NOMO-1 treated with DMSO at 0.1 percent for 48 hours (cell line): ENCODE results near the gene C1QTNF7.

Experiments
- DNase-seq: peaks from one replicate; lab custom pipeline; 2025; ENCODE audit not compliant: unreplicated experiment; lab: John Stamatoyannopoulos, UW

Gene C1QTNF7

DNA sequence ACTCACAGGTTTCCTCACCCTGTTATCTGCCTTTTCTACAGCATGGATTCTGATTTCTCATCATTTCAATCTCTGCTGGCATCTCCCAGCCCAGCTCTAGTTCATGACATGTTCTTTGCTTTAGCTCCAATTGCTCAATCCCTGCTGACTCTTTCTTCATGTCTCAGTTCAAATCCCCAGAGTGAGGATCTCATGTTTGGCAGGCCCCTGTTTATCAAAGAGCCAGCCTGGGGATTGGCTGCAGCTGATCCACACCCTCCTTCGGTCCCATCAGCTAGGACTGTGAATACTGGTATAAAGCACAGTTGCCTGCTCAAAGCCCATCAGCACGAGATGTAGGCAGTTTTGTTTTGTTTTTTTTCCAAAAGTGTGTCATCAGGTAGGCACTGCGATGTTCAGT, 27.5 kb downstream of the C1QTNF7 start:
- DNase-seq: peak; percentile 30

GRCh38 chr4:15457406-15458201, 29.8 kb downstream of the C1QTNF7 start:
- DNase-seq: peak; percentile 84

- no peak for DNase-seq
Observed at GRCh38 chr4:15458616-15459015, 30.8 kb downstream of the C1QTNF7 start.

DNA sequence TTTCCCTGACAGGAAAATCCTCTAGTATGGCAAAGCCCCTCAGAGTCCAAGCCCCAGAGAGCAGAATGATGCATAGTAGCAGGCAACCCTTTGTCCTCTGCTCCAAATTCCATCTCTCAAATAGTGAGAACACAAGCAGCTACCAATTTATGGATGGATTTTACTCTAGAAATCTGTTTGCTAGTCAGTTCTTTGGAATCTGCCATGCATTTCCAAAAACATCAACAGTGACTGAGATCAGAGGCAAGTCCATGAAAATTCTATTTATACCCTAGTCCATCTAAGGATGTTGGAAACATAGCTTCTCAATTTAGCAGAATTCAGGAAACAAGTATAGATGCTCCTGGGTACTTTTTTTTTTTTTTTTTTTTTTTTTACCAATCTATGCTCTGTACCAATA, 31.9 kb downstream of the C1QTNF7 start:
- no peak for DNase-seq

GRCh38 chr4:15466596-15466995, 38.8 kb downstream of the C1QTNF7 start:
- DNase-seq: no peak

DNA sequence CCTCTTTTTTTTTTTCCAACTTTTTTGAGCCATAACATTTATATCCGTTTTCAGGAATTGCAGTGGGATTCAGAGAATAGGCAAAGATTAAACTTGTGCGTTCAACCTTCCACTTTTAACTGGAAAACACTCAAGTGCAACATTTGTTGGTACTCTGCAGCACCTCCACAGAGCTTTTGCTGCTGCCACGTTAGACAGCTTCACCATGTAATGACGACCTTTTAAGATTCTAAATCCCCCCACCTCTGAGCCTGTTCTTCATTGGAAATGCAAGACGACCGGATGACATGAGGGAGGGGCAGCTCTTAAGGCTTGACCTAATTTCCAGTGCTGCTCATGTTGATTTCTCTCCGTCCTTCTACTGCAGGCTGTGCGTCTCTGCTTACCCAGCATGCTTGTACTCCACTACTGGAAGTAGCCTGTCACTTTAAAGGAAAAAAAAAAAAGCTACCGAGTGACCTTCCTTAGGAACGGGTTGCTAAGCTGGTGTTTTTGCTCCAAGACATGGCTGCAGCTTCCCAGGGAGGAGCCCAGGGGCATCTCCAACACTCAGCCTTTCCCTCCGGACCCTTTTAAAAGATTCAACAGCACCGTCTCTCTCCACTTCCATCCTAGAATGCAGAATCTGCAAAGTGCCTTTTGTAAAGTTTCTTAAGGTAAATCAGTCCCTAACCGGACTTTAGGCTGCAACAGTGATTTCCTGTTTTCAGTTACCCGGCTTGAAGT, 41.7 kb downstream of the C1QTNF7 start, which contains the start of gene CC2D2A:
Gene CC2D2A (plus strand): TSS at position 481 of the 726 bp plus-strand sequence. CDS start 6,051 bp downstream, outside the sequence.
- peak; percentile 57 for DNase-seq

DNA sequence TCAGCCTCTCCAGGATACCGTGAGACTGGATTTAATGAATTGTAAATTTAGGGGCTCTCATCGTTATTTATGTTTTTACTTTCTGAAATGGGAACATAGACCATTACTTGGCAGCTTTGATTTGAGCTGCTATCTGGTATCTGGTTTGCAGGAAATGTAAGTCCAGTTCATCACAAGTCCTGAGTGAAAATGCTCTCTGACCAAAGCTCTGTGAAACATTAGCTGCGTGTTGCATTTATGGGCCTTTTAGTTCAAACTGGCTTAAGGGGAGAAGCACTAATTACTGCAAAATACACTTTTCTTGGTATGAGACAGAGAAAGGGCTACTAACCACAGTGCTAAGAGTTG, 42.3 kb downstream of the C1QTNF7 start:
- DNase-seq: no peak

DNA sequence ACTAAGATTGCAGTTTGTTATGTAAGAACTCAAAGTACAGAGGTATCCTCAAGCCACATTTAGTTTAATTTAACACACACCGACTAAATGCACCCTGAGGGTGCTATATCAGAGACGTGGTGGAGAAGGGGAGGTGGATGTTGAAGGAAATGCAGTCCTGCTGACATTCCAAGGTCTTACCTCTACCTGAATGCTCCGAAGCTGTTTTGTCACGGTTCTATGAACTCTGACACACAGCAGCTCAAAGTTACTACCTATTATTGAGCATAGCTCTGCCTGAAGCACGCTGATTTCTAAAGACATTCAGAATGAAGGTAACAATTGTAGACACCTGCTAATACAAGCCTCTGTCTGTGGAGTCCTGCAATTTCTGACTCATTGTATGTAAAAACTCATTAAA, 48.6 kb downstream of the C1QTNF7 start:
- DNase-seq: no peak

- no peak for DNase-seq
Observed at GRCh38 chr4:15478724-15479088, 50.9 kb downstream of the C1QTNF7 start.

- DNase-seq: peak; percentile 13
Observed at GRCh38 chr4:15479089-15479912, 51.5 kb downstream of the C1QTNF7 start.

GRCh38 chr4:15479913-15480185, 52.0 kb downstream of the C1QTNF7 start:
- DNase-seq: no peak

GRCh38 chr4:15481961-15482745, 54.3 kb downstream of the C1QTNF7 start:
- DNase-seq: no peak

DNA sequence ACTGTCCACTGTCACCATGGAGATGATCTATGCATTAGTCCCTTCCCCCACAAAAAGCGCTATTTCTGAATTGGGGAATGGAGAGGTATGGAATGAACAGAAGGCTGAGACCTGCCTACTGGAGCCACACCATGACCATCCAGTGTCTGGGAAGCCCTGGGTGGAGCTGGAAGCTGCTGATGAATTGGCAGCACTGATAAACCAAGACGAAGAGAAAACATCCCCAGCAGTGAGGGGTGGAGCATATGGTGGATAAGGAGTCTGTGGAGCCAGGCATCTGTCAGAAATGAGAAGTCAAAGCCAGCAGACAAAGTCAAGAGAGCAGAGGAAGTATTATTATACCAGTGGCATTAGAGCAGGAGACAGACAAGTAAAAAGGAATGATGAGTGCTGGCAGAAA, 55.0 kb downstream of the C1QTNF7 start:
- no peak for DNase-seq

DNA sequence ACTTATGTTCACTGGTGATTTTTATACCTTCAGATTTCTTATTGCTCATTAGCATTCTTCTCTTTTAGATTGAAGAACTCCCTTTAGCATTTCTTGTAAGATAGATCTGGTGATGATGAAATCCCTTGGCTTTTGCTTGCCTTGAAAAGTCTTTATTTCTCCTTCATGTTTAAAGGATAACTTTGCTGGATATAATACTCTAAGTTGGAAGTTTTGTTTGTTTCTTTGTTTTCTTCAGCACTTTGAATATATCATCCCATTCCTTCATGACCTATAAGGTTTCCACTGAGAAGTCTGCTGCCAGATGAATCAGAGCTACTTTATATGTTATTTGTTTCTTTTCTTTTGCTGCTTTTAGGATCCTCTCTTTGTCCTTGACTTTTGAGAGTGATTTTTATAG, 60.3 kb downstream of the C1QTNF7 start:
- no peak for DNase-seq

- DNase-seq: no peak
Observed at GRCh38 chr4:15488658-15489470, 61.0 kb downstream of the C1QTNF7 start.

GRCh38 chr4:15489551-15489950, 61.7 kb downstream of the C1QTNF7 start:
- no peak for DNase-seq

DNA sequence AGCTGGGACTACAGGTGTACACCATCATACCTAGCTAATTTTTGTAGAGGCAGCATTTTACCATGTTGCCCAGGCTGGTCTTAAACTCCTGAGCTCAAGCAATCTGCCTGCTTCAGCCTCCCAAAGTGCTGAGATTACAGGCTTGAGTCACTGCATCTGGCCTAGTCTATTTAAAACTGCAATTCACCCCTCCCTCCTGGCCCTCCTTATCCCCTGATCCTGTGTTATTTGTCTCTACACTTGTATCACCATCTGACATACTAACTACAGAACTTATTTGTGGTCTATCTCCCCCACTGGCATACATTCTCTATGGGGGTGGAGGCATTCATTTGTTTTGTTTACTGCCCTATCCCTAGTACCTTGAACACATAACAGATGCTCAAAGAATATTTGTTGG, 65.6 kb downstream of the C1QTNF7 start:
- no peak for DNase-seq

- no peak for DNase-seq
Observed at GRCh38 chr4:15495621-15496020, 67.8 kb downstream of the C1QTNF7 start.
